Body of pancreas (tissue), 4 donors: Measurements from ENCODE around the gene CHN1. TPM values are rescaled to one million over a fixed set of nuclear protein-coding genes. Genes with fewer than 3 reads are reported as not detected.

Experiments used
- ATAC-seq: fragments of 150-250 bp; one replicate; pipeline ENCODE4 v1.9.1; 2016
- DNase-seq, 4 donors: peaks; one replicate each; pipeline ENCODE4 v3.0.0-alpha.2; 2019
- H3K27ac ChIP-seq, 4 donors: fragments of 200-600 bp; sonication (generic); 1 replicate in 3 of 4; 2 replicates in 1 of 4; pipeline versions ENCODE4 v1.5.1 to v1.6.1; 2016 to 2019; ENCODE audit warnings: mild to moderate bottlenecking in 1 of 4, mixed read lengths in 1 of 4, moderate library complexity in 1 of 4
- H3K27me3 ChIP-seq, 2 donors: fragments of 200-600 bp; sonication (generic); one replicate each; pipeline ENCODE4 v1.6.0; 2016; ENCODE audit warnings: mild to moderate bottlenecking in 1 of 2
- H3K36me3 ChIP-seq, 2 donors: fragments of 200-600 bp; sonication (generic); replicated peaks in 1 of 2; 2 replicates each; pipeline ENCODE4 v1.5.1; 2016; ENCODE audit warnings: low read depth in 2 of 2; ENCODE audit not compliant: insufficient read depth in 1 of 2
- H3K4me1 ChIP-seq: fragments of 200-600 bp; sonication (generic); one replicate; pipeline ENCODE4 v1.6.0; 2016
- H3K4me3 ChIP-seq, 2 donors: fragments of 200-600 bp; sonication (generic); 1 replicate in 1 of 2; 2 replicates in 1 of 2; pipeline ENCODE4 v1.5.1; 2016 to 2019
- H3K9me3 ChIP-seq, 3 donors: fragments of 200-600 bp; sonication (generic); 1 replicate in 2 of 3; 2 replicates in 1 of 3; pipeline ENCODE4 v1.5.1; 2016
- POLR2A ChIP-seq, 3 donors: fragments of 450-650 bp; IDR thresholded peaks; one replicate each; pipeline ENCODE4 v1.6.1; 2016; ENCODE audit warnings: antibody characterized with exemption in 3 of 3, mild to moderate bottlenecking in 2 of 3
- WGBS, 2 donors: methylation state at CpG; one replicate each; pipeline ENCODE4 v1.1.5; 2017; 5-methylcytosine and 5-hydroxymethylcytosine counted together
- intact Hi-C: fragments of 100-400 bp; cut with DNase I; formaldehyde crosslinking; loops from one replicate; pipeline ENCODE4 v1.15.1; 2023
- total RNA-seq, 2 donors: library from RNA; depleted of rRNA; stranded (reverse); fragments of >200 nt; gene quantifications; one replicate each; pipeline ENCODE4 v1.1.0, GENCODE V29; 2016
- TF ChIP-seq, protein P1 (sequence below), 7 experiments: fragments of 450-650 bp in 4 of 7; fragments of 200-600 bp in 3 of 7; sonication (generic) in 3 of 7; IDR thresholded peaks; one replicate each; pipeline ENCODE4 v1.5.1; 2016 to 2019; ENCODE audit warnings: antibody characterized with exemption in 7 of 7

Gene CHN1
- total RNA-seq, 2 donors from 2014 or later = 2.9 to 11.9 TPM

DNA sequence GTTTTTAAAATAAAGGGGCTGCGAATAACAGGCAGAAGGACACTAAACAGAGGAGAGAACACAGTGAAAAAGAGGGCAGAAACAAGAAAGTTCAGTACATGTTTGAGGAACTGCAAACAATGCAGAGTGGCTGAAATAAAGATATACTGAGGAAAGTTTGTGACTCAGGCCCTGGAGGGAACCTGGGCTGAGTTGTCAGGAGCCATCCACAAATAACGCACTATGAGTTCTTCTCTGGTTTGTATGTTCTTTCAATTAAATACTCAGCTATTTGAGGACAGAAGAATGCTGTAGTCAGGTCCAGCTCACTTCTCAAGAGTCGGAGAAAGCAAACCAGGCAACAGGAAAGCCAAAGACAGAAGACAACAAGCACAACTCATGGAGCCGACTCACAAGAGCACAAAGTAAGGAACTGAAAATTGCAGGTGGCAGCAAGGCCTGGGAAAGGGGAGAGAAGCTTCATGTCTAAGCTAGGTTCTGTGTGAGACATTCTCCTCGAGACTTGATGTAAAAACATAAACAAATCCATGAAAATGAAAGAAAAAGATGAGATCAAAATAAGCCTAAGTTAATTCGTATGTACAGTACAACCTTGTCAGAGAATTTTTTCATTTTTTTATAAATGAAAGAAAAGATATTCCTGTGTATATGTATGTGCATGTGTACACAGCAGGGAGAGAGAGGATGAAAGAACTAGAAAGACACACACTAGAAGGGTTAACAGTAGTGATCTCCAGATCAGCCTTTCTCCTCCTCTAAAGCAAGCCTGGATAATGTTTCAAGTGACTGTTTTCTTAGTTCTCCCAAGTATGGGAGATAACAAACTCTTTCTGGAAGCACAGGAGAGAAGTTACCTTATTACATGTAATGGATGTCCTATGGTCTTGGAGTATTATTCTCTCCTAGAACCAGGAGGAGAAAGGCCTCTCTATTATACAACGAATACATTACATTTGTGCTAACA is 41.5 kb downstream of the CHN1 start:
- intact Hi-C loops = no loop called here
- H3K36me3 ChIP-seq = no peaks in the 10 kb centered on the region
- no peaks in the 10 kb centered on the region for H3K27me3 ChIP-seq
- no peak overlapping the region for H3K27ac ChIP-seq
- H3K4me1 ChIP-seq = peaks cover 14% of the 10 kb centered on the region
- TF ChIP-seq, protein P1, sequence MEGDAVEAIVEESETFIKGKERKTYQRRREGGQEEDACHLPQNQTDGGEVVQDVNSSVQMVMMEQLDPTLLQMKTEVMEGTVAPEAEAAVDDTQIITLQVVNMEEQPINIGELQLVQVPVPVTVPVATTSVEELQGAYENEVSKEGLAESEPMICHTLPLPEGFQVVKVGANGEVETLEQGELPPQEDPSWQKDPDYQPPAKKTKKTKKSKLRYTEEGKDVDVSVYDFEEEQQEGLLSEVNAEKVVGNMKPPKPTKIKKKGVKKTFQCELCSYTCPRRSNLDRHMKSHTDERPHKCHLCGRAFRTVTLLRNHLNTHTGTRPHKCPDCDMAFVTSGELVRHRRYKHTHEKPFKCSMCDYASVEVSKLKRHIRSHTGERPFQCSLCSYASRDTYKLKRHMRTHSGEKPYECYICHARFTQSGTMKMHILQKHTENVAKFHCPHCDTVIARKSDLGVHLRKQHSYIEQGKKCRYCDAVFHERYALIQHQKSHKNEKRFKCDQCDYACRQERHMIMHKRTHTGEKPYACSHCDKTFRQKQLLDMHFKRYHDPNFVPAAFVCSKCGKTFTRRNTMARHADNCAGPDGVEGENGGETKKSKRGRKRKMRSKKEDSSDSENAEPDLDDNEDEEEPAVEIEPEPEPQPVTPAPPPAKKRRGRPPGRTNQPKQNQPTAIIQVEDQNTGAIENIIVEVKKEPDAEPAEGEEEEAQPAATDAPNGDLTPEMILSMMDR (IDR thresholded peaks at IDR 0.05) = no peak
- TF ChIP-seq POLR2A (IDR thresholded peaks at IDR 0.05) = no peak
- WGBS, 2 donors = 85 to 89% methylated on average over 7 of the region's 7 CpGs
- no peak for ATAC-seq
- DNase-seq = no peak
- no peak overlapping the region for H3K4me3 ChIP-seq
- no peaks in the 10 kb centered on the region for H3K9me3 ChIP-seq

DNA sequence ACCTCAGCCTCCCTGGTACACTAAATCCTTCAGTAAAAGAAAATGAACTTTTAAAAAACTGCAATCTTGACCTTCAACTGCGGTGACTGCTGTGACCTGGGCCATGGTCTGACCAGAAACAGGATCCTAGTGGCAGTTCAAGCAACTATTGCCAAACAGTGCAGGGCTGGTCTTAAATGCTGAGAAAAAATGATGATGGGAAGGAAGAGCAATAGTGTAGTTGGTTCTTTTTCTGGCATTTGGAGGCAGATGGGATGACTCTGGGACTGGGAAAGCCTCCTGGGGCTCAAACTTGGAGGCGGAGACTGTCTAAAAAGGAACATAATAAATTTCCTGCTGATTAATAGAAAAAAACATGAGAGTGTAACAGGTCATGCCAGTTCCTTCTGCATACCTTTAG is 45.4 kb downstream of the CHN1 start:
- DNase-seq (peak in 1 of 4 donors; percentile 9), ATAC-seq (peak; percentile 18)
- TF ChIP-seq, protein P1 (IDR thresholded peaks at IDR 0.05) = no peak
- no peak for TF ChIP-seq POLR2A (IDR thresholded peaks at IDR 0.05)
- intact Hi-C loops = no loop called here
- Histone ChIP-seq H3K9me3 (no peaks in the 10 kb centered on the region), H3K27ac (no peak overlapping the region), H3K4me3 (no peak overlapping the region), H3K27me3 (no peaks in the 10 kb centered on the region), H3K4me1 (peaks cover 6% of the 10 kb centered on the region), H3K36me3 (no peaks in the 10 kb centered on the region)
- 50 to 56% methylated on average over 2 of the region's 2 CpGs for WGBS, 2 donors

DNA sequence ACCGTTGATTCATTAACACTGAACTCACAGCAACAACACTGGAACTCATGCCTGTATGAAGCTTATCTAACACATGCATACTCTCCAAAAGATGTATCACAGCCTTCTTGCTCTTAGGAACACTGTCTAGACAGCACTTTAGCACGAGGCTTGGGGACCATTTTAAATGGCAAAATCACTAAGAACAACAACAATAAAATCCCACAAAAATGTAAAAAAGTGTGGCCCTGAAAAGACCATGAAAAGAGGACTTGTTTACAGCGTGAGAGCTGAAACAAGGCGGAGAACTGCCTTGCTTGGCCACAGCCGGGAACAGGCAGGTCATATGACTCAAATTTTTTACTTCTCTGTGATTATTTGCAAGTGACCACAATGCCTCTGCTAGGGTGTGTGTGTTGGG is 48.1 kb downstream of the CHN1 start:
- ATAC-seq (no peak), DNase-seq (no peak)
- Histone ChIP-seq H3K27me3 (no peaks in the 10 kb centered on the region), H3K36me3 (no peaks in the 10 kb centered on the region), H3K27ac (no peak overlapping the region), H3K4me3 (no peak overlapping the region), H3K4me1 (peaks cover 6% of the 10 kb centered on the region), H3K9me3 (no peaks in the 10 kb centered on the region)
- 80 to 87% methylated on average over 5 of the region's 5 CpGs for WGBS, 2 donors
- intact Hi-C loops = no loop called here
- TF ChIP-seq, protein P1 (IDR thresholded peaks at IDR 0.05) = no peak
- TF ChIP-seq POLR2A (IDR thresholded peaks at IDR 0.05) = no peak

DNA sequence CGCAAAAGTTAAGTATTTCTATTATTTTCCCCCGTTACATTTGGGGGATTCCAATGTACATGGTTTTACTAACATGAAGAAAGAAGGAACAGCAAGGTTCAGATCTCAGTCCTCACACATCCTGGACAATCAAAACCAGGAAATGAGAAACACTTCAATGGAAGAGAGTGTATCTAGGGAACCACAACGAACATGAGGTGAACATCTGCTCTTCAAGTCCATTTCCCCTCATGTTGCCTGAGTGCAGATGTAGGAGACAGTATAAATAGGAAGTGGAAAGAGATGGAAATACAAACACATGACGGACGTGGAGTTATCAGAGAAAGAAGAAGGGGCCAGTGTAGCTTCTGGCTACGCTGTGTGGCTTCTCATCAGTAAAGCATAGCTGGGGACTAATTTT is 52.6 kb downstream of the CHN1 start:
- Histone ChIP-seq H3K9me3 (no peaks in the 10 kb centered on the region), H3K27ac (no peak overlapping the region), H3K36me3 (no peaks in the 10 kb centered on the region), H3K4me1 (no peaks in the 10 kb centered on the region), H3K27me3 (no peaks in the 10 kb centered on the region), H3K4me3 (no peak overlapping the region)
- intact Hi-C loops = no loop called here
- WGBS, 2 donors = 64 to 66% methylated on average over 6 of the region's 6 CpGs
- DNase-seq (peak in 1 of 4 donors; percentile 12), ATAC-seq (no peak)
- no peak for TF ChIP-seq POLR2A (IDR thresholded peaks at IDR 0.05)
- TF ChIP-seq, protein P1 (IDR thresholded peaks at IDR 0.05) = no peak
